ENCODE measurements around the gene CFAP157.

The CFAP157 gene

DNA sequence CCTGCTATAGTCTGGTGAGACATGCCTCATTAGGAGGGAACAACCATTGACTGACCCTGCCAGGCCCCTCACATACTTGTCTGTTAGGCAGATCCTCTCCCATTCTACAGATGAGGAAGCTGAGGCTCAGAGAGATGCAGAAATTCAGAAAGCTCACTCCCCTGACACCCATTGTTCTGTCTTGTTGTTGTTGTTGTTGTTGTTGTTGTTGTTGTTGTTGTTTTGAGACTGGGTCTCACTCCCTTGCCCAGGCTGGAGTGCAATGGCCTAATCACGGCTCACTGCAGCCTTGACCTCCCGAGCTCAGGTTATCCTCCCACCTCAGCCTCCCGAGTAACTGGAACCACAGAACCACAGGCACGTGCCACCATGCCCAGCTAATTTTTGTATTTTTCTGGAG lies 13.1 kb upstream of the CFAP157 start:
- DNase-seq = no peak

DNA sequence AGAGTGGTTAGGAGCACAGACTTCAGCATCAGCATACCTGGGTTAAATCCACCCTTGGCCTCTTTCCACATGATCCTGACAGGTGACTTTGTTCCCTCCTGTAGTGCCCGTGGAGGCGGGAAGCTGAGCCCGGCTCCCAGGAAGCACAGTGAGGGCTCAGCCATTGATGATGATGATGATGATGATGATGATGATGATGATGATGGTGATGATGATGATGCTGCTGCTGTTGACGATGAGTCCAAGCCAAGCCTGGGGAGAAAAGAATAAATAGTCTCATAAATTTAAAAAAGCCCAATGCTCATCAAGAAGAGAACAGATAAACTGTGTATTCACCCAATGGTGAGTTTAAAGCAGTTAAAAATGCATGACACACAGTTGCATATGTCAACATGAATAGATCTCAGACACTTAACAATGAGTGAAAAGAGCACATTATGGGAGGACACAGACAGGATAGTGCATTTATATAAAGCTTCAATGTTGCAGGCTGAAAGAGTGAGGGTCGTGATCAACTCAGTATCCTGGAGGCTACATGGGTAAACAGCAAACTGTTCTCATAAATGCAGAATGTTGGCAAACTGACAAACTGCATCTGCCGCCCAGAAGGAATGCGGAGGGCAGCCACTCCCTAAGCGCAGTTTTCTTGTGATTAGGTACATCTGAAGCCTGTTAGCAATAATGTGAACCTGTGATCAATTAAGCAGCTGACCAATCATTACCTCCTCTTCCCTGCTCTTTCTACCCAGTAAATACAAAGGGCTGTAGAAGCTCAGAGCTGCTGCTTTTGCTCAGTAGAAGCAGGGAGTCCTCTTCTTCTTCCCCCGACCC lies 11.7 kb upstream of the CFAP157 start:
- DNase-seq = no peak

DNA sequence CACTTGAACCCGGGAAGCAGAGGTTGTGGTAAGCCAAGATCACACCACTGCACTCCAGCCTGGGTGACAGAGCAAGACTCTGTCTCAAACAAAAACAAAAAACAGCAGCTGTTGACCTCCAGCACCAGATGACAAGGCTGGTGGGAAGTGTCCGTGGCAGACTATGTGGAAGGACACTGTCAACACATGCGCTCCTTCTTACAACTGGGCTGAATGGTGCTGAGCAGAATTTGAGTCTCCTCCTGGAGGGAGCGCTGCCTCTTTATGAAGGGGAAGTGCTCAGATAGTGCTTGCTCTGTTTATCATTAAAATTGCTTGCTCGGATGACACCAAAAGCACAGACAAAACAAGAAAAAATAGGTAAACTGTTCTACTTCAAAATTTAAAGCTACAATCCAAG lies 9.2 kb upstream of the CFAP157 start:
- DNase-seq = no peak

GRCh38 chr9:127698386-127698785 lies 8.4 kb upstream of the CFAP157 start:
- no peak for DNase-seq

- no peak for DNase-seq
Observed at GRCh38 chr9:127698985-127699670, 7.7 kb upstream of the CFAP157 start.

- no peak for DNase-seq
Observed at GRCh38 chr9:127700140-127700539, 6.6 kb upstream of the CFAP157 start.

DNA sequence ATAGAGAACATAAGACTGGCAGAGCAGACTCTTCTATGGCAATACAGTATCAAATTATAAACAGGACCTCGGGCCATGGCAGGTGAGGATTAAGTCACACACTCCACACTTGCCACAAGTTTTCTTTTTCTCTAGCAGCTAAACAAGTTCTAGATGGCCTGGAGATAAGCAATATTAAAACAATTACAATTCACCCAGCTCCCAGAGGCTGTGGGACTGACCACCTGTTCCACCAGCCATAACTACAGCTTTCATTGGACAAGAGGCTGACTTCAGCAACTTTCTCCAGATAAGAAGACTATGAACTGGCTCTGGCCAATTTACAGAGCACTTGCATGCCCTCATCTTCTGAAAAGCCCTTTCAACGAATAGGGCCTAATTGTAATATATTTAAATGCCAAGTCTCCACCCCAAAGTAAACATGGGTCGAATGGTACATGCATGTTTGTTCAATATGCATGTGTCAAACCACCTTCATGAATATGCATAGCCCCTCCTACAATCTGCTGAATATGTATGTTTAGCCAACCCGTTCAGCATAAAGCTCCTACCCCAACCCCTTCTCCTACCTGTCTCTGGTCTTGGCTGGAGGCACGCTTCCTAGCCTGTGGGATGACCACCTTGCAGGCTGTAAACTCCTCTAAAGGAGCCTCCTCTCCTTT lies 6.1 kb upstream of the CFAP157 start:
- no peak for DNase-seq

DNA sequence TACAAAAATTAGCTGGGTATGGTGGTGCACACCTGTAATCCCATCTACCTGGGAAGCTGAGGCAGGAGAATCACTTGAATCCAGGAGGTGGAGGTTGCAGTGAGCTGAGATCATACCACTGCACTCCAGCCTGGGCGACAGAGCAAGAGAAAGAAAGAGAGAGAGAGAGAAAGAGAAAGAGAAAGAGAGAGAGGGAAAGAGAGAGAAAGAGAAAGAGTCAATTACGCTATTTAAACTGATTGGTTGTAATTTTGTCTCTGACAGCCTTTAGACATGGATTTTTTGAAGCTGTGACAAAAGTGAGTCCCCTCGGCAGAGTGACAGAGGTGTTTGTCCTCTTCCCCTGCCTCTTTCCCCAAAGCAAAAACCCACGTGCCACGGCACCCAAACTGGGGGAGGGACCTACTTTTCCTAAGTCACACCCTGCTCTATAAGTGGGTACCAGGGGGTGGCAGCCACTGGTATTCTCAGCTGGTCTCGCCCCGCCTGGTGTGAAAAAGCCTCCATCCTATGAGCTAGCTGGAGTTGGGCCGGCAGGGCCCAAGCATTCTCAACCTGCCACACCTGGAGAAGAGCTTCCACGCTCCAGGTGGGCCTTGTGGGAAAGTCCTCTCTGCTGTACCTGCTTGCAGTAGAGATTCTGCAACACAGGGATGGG lies 3.4 kb upstream of the CFAP157 start:
- DNase-seq = no peak

DNA sequence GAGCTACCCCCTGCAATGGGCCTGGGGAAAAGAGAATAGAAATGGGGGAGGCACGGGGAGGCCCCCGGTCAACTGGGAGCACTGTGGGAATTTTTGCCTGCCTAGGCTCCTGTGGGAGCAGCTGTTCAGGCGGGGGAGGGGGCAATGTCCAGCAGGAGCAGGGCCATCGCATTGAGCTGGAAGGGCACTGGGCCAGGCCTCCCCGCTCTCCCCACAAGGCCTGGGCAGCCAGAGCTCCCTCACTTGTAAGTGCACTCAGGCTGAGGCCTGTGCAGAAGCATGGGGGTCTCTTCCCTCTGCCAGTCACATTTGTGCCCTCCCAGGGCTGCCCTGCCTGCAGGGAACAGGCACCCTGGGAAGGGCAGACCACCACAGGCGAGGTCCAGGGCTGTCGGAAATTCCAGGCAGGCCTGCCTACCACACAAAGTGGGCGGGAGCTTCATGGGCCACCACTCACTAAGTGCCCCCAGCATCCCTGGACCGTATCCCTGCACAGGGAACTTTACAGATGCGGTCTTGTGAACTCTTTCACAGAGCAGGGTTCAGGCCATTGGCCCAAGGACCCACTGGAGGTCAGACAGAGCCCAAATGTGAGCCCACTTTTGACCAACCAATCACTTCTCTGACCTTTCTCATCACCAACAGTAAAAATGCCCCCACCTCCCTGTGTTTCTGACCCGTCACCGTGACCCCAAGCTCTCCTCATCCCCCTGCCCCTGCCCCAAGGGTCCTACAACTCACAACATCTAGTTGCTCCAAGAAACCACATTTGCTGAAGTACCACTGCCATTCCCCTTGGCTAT lies 1.0 kb upstream of the CFAP157 start:
- DNase-seq = no peak

DNA sequence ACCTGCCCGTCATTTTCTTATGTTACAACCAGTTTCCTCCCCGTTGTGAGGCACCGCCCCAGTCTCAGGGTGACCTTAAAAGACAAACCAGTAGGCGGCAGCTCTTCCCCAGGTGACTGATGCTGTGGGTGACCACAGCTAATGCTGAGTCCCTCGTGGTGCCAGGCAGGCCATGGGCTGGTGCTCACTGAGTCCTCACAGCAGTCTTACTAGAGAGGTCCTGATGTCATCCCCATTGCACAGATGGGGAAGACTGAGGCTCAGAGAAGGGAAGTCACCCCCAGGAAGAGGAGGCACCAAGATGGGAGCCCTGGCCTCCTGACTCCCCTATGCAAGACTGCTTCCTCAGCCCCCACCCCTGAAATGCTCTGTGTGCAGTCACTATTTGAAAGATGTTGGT lies 978 bp downstream of the CFAP157 start:
- no peak for DNase-seq

- DNase-seq = no peak
Observed at GRCh38 chr9:127708952-127709587, 2.3 kb downstream of the CFAP157 start.

DNA sequence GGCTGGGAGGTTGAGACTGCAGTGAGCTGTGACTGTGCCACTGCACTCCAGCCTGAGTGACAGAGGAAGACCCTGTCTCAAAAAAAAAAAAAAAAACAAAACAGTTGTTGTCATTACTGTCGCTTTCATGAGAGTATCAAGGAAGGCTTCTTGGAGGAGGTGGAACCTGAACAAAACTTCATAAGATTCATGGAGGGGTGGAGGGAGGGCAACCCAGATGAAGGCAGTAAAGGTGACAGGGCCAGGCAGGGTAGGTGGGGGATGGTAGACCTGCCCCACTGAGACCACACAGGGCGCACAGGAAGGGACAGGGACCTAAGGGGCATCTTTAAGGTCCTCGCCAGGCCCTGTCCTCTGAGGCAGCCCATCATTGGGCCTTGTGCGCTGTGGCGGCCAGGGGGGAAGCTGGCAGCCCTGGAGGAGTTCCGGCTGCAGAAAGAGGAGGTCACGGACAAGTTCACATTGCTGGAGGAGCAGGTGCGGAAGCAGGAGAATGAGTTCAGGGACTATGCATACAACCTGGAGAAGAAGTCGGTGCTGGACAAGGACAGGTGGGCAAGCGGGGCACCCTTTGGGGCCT lies 3.5 kb downstream of the CFAP157 start:
- DNase-seq = no peak

DNA sequence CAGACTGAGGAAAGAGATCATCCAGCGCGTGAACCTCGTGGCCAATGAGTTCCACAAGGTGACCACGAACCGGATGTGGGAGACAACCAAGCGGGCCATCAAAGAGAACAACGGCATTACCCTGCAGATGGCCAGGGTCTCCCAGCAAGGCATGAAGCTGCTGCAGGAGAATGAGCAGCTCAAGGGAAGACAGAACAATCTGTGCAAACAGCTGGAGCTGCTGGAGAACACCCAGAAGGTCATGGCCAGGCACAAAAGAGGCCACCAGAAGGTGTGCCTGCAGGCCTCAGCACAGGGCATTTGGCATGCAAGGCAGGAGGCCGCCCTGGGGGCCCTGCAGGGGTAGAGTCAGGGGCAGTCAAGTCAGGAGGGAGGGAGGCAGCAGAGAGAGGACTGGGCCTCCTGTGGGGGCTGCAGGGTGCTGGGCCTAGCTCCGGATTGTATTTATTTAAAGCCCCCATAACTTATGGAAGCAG lies 4.5 kb downstream of the CFAP157 start:
- DNase-seq = no peak

DNA sequence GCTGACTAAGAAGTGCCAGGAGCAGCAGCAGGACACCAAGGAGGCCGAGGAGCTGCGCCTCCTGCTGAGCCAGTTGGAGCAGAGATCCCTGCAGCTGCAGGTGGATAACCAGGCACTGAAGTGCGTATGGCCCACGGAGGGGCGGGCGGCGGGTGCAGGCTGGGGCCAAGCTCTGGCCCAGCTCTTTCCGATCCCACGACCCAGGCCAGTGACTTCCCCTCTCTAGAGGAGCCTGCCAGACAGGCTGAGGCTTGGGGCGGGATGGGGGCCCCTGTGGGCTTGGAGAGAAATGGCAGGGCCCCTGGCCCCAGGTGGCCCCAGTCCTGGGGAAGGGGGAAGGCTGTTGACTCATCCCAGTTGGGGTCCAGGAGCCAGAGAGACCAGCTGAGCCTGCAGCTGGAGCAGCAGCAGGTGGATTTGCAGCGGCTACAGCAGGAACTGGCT lies 5.1 kb downstream of the CFAP157 start:
- DNase-seq = no peak

DNA sequence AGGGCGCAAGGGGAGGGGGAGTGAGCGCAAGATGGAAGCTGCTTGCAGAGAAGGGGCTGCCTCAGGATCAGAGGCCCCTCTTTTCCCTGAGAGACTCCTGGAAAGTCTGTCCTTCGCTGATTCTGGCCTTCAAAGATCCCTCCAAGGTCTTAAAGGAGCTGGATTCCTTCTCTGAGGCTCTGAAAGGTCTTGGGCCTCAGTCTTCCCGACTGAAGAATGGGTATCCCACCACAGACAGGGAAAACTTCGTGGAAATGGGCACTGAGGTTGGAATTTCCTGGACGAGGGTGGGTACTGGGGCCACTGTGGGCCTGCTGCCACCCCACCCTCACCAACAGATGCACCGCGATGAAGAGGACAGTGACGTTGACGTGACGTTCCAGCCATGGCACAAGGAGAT lies 5.6 kb downstream of the CFAP157 start:
- DNase-seq = no peak

DNA sequence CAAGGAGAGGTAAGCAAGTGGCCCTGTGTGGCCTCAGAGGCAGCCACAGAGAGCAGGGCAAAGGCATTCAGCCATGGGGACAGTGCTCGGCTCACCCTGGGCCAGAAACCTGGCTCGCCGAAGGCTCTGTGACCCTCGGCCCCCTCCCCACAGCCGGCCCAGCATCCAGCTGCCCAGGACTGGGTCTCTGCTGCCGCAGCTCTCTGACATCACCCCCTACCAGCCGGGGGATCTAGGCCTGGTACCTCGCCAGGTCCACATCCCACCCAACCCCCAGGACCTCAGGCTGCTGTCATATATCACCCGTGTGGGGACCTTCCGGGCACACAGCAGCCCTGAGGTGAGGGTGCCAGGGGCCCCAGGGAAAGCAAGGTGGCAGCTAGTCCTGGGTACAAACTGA lies 6.1 kb downstream of the CFAP157 start:
- DNase-seq = no peak

DNA sequence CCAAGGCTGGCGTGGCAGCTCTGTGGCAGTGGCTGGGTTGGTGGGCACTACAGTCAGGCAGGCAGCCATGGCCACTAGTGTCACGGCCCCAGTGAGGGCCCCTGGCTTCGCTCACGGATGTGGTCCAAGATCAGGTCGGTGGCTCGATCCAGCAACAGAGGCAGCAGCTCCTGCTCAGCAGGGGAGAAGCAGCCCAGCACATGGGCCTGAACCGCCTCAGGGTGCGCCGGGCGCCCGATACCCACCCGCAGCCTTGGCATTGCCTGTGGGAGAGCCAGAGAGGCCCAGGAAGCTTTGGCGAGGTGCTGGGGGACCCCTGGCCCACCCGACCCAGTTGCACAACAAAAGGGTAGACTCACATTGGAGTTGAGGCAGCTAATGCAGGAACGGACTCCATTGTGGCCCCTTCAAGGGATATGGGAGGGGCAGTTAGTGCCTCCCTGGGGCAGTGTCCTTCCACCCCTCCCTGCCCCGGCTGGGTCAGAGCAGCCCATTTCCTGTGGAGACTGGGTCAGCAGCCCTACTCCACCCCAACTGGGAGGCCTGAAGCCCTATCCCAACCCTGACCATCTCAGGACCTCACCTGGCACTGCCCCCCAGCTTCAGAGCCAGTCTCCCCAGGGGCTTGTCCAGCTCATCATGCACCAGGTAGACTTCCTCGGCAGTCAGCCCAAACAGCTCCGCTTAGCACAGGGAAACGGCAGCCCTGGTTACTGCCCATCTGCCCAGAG lies 7.4 kb downstream of the CFAP157 start:
- no peak for DNase-seq

GRCh38 chr9:127714951-127715469 lies 8.2 kb downstream of the CFAP157 start:
- no peak for DNase-seq

- peak; percentile 37 for DNase-seq
Observed at GRCh38 chr9:127715470-127716337, 8.9 kb downstream of the CFAP157 start, which contains the start of the genes PTRH1 and TTC16. TSS of gene PTRH1 (minus strand) at chr9:127715663. CDS start at chr9:127715639, 24 bp downstream. TSS of gene TTC16 (plus strand) at chr9:127716079. CDS start at chr9:127716146, 67 bp downstream.

All from NCI-H1436 treated with DMSO at 0.1 percent for 48 hours (cell line).